Gastroesophageal sphincter (tissue), 4 donors: ENCODE data around the gene WNT10A. TPM values are rescaled to one million over a fixed set of nuclear protein-coding genes. Genes with fewer than 3 reads are reported as not detected.

Experiments
- ATAC-seq: fragments of 150-250 bp; one replicate; pipeline ENCODE4 v1.9.1; 2016; ENCODE audit warnings: mild to moderate bottlenecking, moderate library complexity
- H3K27ac ChIP-seq, 4 donors: fragments of 200-600 bp; sonication (generic) in 3 of 4; 1 replicate in 3 of 4; 2 replicates in 1 of 4; pipeline ENCODE4 v1.5.1; 2016 to 2019
- H3K27me3 ChIP-seq: fragments of 200-600 bp; sonication (generic); one replicate; pipeline ENCODE4 v1.5.1; 2019
- H3K36me3 ChIP-seq, 2 donors: fragments of 200-600 bp; sonication (generic); one replicate each; pipeline ENCODE4 v1.5.1; 2019; ENCODE audit warnings: control low read depth in 1 of 2
- H3K4me1 ChIP-seq, 3 donors: fragments of 200-600 bp; sonication (generic); 1 replicate in 2 of 3; 2 replicates in 1 of 3; pipeline ENCODE4 v1.5.1; 2016 to 2019; ENCODE audit warnings: control low read depth in 2 of 3
- H3K4me3 ChIP-seq, 2 donors: fragments of 200-600 bp; sonication (generic); one replicate each; pipeline ENCODE4 v1.5.1; 2019; ENCODE audit warnings: mild to moderate bottlenecking in 1 of 2, moderate library complexity in 1 of 2
- H3K9me3 ChIP-seq, 3 donors: fragments of 200-600 bp; sonication (generic); one replicate each; pipeline ENCODE4 v1.5.1; 2017 to 2019; ENCODE audit warnings: control low read depth in 2 of 3
- CTCF ChIP-seq, 4 experiments: fragments of 200-600 bp in 2 of 4; fragments of 450-650 bp in 2 of 4; sonication (generic) in 1 of 4; IDR thresholded peaks; one replicate each; pipeline ENCODE4 v1.5.1; 2017 to 2019; ENCODE audit warnings: antibody characterized with exemption in 4 of 4, mild to moderate bottlenecking in 2 of 4, moderate library complexity in 2 of 4
- EP300 ChIP-seq: sonication (generic); formaldehyde crosslinking; IDR thresholded peaks from one replicate; pipeline ENCODE4 v1.6.1; 2017; ENCODE audit warnings: antibody characterized with exemption, mild to moderate bottlenecking
- POLR2A ChIP-seq, 2 donors: fragments of 450-650 bp; IDR thresholded peaks; one replicate each; pipeline ENCODE4 v1.6.1; 2017; ENCODE audit warnings: antibody characterized with exemption in 2 of 2, mild to moderate bottlenecking in 2 of 2, moderate library complexity in 1 of 2
- POLR2AphosphoS5 ChIP-seq: sonication (generic); formaldehyde crosslinking; IDR thresholded peaks from one replicate; pipeline ENCODE4 v1.6.1; 2017; ENCODE audit warnings: antibody characterized with exemption
- WGBS, 2 donors: methylation state at CpG; one replicate each; pipeline ENCODE4 v1.1.5; 2018; ENCODE audit warnings: low coverage in 1 of 2; 5-methylcytosine and 5-hydroxymethylcytosine counted together
- total RNA-seq, 4 donors: library from RNA; depleted of rRNA; stranded (reverse); fragments of >200 nt; gene quantifications; one replicate each; pipeline ENCODE4 v1.1.0, GENCODE V29; 2016

The WNT10A gene
- total RNA-seq, 4 donors from 2014 or later = not detected

GRCh38 chr2:218898109-218898878 is 17.6 kb downstream of the WNT10A start:
- Histone ChIP-seq H3K4me3 (peak overlapping the region in 1 of 2 donors; percentile 14), H3K9me3 (no peaks in the 10 kb centered on the region), H3K4me1 (peaks cover 0 to 34% (median 17%) of the 10 kb centered on the region in 3 donors), H3K27ac (no peak overlapping the region), H3K36me3 (no peaks in the 10 kb centered on the region), H3K27me3 (peaks cover 100% of the 10 kb centered on the region)
- peak; percentile 78 for ATAC-seq
- no peak for TF ChIP-seq EP300
- TF ChIP-seq CTCF (IDR thresholded peaks at IDR 0.05) = peak in 3 of 4 experiments; percentile 92 to 98 (median 94)
- TF ChIP-seq POLR2AphosphoS5 = no peak
- TF ChIP-seq POLR2A (IDR thresholded peaks at IDR 0.05) = no peak
- WGBS, 2 donors = 2 to 10% methylated on average over 6 to 19 of the region's 52 CpGs

GRCh38 chr2:218899147-218899546 is 18.5 kb downstream of the WNT10A start:
- Histone ChIP-seq H3K4me3 (no peak overlapping the region), H3K9me3 (no peaks in the 10 kb centered on the region), H3K4me1 (peaks cover 0 to 28% (median 17%) of the 10 kb centered on the region in 3 donors), H3K36me3 (no peaks in the 10 kb centered on the region), H3K27me3 (peaks cover 100% of the 10 kb centered on the region), H3K27ac (no peak overlapping the region)
- TF ChIP-seq POLR2A (IDR thresholded peaks at IDR 0.05) (no peak), CTCF (IDR thresholded peaks at IDR 0.05) (no peak), EP300 (no peak)
- 36 to 51% methylated on average over 6 to 7 of the region's 12 CpGs for WGBS, 2 donors
- ATAC-seq = no peak

- Histone ChIP-seq H3K27me3 (peaks cover 92% of the 10 kb centered on the region), H3K4me3 (no peak overlapping the region), H3K27ac (no peak overlapping the region), H3K36me3 (no peaks in the 10 kb centered on the region), H3K4me1 (peaks cover 0 to 17% (median 9%) of the 10 kb centered on the region in 3 donors), H3K9me3 (no peaks in the 10 kb centered on the region)
- no peak for ATAC-seq
- 77 to 87% methylated on average over 3 to 4 of the region's 4 CpGs for WGBS, 2 donors
- TF ChIP-seq POLR2AphosphoS5 (no peak), CTCF (IDR thresholded peaks at IDR 0.05) (no peak), EP300 (no peak), POLR2A (IDR thresholded peaks at IDR 0.05) (no peak)
Observed at GRCh38 chr2:218902427-218902826, 21.8 kb downstream of the WNT10A start.

DNA sequence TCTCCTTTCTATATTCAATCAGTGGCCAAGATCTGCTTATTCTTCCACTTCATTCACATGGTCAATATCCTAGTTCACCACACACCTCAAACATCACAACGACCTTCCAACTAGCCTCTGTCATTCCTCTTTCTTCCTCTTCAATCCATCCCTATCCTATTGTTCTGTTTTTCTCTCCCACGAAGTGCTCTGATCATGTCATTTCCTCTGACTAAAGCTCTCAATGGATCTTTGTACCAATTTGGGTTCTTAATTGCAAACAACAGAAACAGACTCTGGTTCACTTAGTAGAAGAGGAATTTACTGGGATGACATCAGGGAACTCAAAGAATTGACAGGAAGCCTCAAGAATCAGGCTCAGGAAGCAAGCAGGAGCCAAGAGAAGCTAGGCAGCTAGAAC is 23.5 kb downstream of the WNT10A start:
- Histone ChIP-seq H3K27me3 (peaks cover 75% of the 10 kb centered on the region), H3K36me3 (no peaks in the 10 kb centered on the region), H3K4me3 (no peak overlapping the region), H3K27ac (no peak overlapping the region), H3K4me1 (peaks cover 0 to 9% (median under 1%) of the 10 kb centered on the region in 3 donors), H3K9me3 (no peaks in the 10 kb centered on the region)
- no peak for TF ChIP-seq POLR2A (IDR thresholded peaks at IDR 0.05)
- no peak for TF ChIP-seq POLR2AphosphoS5
- no peak for TF ChIP-seq EP300
- no peak for TF ChIP-seq CTCF (IDR thresholded peaks at IDR 0.05)
- 9 to 38% methylated on average over 1 to 2 of the region's 2 CpGs for WGBS, 2 donors
- no peak for ATAC-seq
